ENCODE data around the gene OXNAD1.

GRCh38 chr3:16216373-16216935, 48.6 kb upstream of the OXNAD1 start:
- TF ChIP-seq POLR2A (IDR thresholded peaks at IDR 0.05) (no peak), CTCF (IDR thresholded peaks at IDR 0.05) (no peak)

Data from esophagus squamous epithelium (tissue), 4 donors.